Ramos (cell line): ENCODE measurements around the gene AP1M1.

ENCODE experiments used
- in situ Hi-C: fragments of 300-500 bp; cut with MboI; formaldehyde crosslinking; loops from one replicate; pipeline ENCODE4 v1.14.3; 2022; ENCODE audit warnings: low sequenced_read_pairs; ENCODE audit not compliant: unreplicated experiment

Gene AP1M1

GRCh38 chr19:16285769-16286498 is 88.2 kb downstream of the AP1M1 start:
- in situ Hi-C loops = no loop called here

DNA sequence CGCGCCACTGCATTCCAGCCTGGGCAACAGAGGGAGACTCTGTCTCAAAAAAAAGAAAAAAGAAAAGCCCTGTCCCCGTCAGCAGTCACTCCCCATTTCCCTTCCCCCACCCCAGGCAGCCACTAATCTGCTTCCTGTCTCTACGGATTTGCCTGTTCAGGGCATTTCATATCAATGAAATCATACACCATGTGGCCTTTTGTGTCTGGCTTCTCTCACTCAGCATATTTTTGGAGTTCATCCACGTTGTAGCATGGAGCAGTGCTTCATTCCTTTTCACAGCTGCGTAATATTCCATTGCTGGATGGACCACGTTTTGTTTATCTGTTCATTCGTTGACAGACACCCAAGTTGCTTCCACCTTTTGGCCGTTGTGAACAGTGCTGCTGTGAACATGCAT is 90.8 kb downstream of the AP1M1 start:
- in situ Hi-C loops = no loop called here

GRCh38 chr19:16289594-16289993 is 91.9 kb downstream of the AP1M1 start:
- in situ Hi-C loops = no loop called here

- in situ Hi-C loops = no loop called here
Measured at GRCh38 chr19:16290692-16291091, 93.0 kb downstream of the AP1M1 start.

DNA sequence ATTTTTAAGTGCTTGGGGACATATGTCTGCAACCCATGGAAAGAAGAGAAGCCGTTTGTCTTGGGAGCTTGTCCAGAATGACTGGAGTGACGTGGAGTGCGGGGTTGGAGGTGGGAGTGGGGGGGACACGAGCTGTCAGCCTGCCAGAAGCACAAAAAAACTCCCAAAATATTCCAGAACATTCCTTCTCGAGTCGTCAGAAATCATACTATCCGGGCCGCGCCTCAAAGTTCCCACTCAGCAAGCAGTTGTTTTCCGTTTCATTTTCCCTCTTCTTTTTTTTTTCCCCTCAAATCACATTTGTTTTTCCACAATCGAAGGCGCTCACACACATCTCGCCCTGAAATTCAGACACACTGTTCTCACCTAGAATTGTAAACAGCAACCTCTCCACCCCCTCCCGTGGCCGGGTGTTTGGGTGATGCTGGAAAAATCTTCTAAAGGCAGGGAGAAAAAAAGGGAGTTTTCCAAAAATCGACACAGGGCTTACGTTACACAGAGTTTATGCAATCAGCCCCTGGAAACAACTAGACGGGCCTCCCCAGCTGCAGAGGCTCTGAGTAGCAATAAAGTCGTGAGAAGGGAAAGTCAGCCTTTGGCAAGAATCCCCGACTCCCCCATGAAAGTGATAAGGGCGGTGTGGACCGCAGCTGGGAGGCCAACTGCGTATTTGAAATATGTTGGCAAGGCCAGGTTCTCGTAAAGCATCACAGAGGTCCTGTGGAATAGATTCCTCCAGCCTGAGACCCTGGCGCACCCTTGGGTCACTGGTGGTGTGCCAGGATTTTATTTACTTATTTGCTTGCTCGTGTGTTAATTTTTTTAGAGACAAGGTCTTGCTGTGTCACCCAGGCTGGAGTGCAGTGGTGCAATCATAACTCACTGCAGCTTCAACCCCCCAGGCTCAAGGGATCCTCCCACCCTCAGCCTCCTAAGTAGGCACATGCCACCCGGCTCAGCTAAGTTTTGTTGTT is 95.7 kb downstream of the AP1M1 start:
- in situ Hi-C loops = no loop called here

DNA sequence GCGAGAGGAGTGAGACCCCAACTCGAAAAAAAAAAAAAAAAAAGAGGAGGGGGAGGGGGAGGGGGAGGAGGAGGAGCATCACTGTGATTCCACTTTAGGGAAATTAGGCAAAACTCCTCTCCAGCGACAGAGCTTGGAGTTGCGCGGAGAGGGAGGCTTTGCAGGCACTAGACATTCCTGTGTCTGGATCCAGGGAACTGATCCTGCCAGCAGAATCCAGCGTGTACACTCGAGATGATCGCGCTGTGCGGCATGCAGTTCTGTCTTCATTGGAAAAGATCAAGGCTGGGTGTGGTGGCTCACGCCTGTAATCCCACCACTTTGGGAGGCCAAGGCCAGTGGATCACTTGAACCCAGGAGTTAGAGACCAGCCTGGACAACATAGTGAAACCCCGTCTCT is 97.3 kb downstream of the AP1M1 start:
- in situ Hi-C loops = no loop called here
